K562 (cell line): ENCODE measurements around the gene ZNF92. TPM values are rescaled to one million over a fixed set of nuclear protein-coding genes. Genes with fewer than 3 reads are reported as not detected.

Experiments
- ATAC-seq: fragments of 200-7000 bp; cut with Tn5 transposase; 3 replicates; pipeline ENCODE4 v1.9.1; 2020; ENCODE audit warnings: moderate library complexity
- BruUV-seq: library from RNA; stranded (reverse); fragments of 400-500 nt; replicated peaks from 2 replicates; lab custom pipeline; 2021; lab: Mats Ljungman, UMichigan
- CTCF ChIA-PET: fragments of 300-600 bp; formaldehyde crosslinking; extraction: SDS; loops from one replicate; lab custom pipeline; 2021; ENCODE audit warnings: low intra/inter-chr PET ratio; lab: Yijun Ruan, JAX
- POLR2A ChIA-PET: fragments of 300-600, 350-650 bp; sonication (Branson Sonifier 250); formaldehyde crosslinking; extraction: SDS; loops from one replicate; lab custom pipeline; 2021; ENCODE audit warnings: antibody characterized with exemption, inconsistent platforms; lab: Yijun Ruan, JAX
- DNase-seq, 4 experiments: peaks; one replicate each; pipeline versions ENCODE4 v3.0.0 to v3.0.0-alpha.2; 2011 to 2018; ENCODE audit warnings: low spot score in 3 of 4, mixed read lengths in 3 of 4; ENCODE audit errors: extremely low read depth in 1 of 4
- FAIRE-seq: peaks from 2 replicates; lab custom pipeline; 2011; peaks lifted over from hg19 to GRCh38; lab: Jason Lieb, UNC
- H2AFZ ChIP-seq: 2 replicates; pipeline ENCODE4 v1.6.0; 2011; ENCODE audit warnings: low read depth, low read length, control low read depth, inconsistent platforms
- H3K27ac ChIP-seq: fragments of 200-600 bp; 3 replicates; pipeline ENCODE4 v1.8.0; 2011; ENCODE audit warnings: low read depth, mild to moderate bottlenecking, control low read depth, inconsistent platforms, low read length, moderate library complexity, mixed read lengths; ENCODE audit errors: extremely low read depth
- H3K27me3 ChIP-seq, 2 experiments: fragments of 300-600 bp in 1 of 2; 2 replicates in 1 of 2; 3 replicates in 1 of 2; pipeline versions ENCODE4 v1.6.0 to v1.8.0; 2011; ENCODE audit warnings: inconsistent platforms in 2 of 2, low read length in 2 of 2, mild to moderate bottlenecking in 1 of 2, mixed read lengths in 1 of 2, moderate library complexity in 1 of 2; ENCODE audit not compliant: control insufficient read depth in 2 of 2, insufficient read depth in 2 of 2
- H3K36me3 ChIP-seq: fragments of 300-600 bp; 3 replicates; pipeline ENCODE4 v1.8.0; 2011; ENCODE audit warnings: mild to moderate bottlenecking, low read length, inconsistent platforms; ENCODE audit not compliant: control insufficient read depth, insufficient read depth
- H3K4me1 ChIP-seq, 2 experiments: fragments of 200-600 bp in 1 of 2; replicated peaks in 1 of 2; 2 replicates in 1 of 2; 3 replicates in 1 of 2; pipeline versions ENCODE4 v1.5.1 to v1.8.0; 2011; ENCODE audit warnings: inconsistent platforms in 2 of 2, low read length in 2 of 2, mild to moderate bottlenecking in 1 of 2, mixed read lengths in 1 of 2, moderate library complexity in 1 of 2; ENCODE audit not compliant: control insufficient read depth in 2 of 2, insufficient read depth in 2 of 2
- H3K4me2 ChIP-seq: 2 replicates; pipeline ENCODE4 v1.6.1; 2011; ENCODE audit warnings: low read length, control low read depth, inconsistent platforms, mixed read lengths; ENCODE audit not compliant: insufficient read depth
- H3K4me3 ChIP-seq: fragments of 200-600 bp; sonication (generic), shearing (Covaris generic); 2 replicates; pipeline ENCODE4 v1.5.1; 2016; ENCODE audit warnings: control low read depth, inconsistent platforms
- H3K79me2 ChIP-seq: fragments of 200-600 bp; 3 replicates; pipeline ENCODE4 v1.8.0; 2011; ENCODE audit warnings: low read length, inconsistent platforms; ENCODE audit not compliant: control insufficient read depth, insufficient read depth
- H3K9ac ChIP-seq, 2 experiments: 2 replicates each; pipeline versions ENCODE4 v1.6.0 to v1.6.1; 2011; ENCODE audit warnings: low read depth in 2 of 2, low read length in 2 of 2, control low read depth in 1 of 2, inconsistent platforms in 1 of 2, mild to moderate bottlenecking in 1 of 2, mixed read lengths in 1 of 2; ENCODE audit not compliant: insufficient read depth in 1 of 2
- H3K9me1 ChIP-seq: one replicate; pipeline ENCODE4 v1.6.0; 2011; ENCODE audit warnings: inconsistent platforms, mild to moderate bottlenecking, low read length, moderate library complexity; ENCODE audit not compliant: control insufficient read depth, insufficient read depth
- H3K9me3 ChIP-seq: replicated peaks from 2 replicates; pipeline ENCODE4 v1.5.1; 2011; ENCODE audit warnings: low read depth, low read length, inconsistent platforms; ENCODE audit not compliant: control insufficient read depth, insufficient read depth
- H4K20me1 ChIP-seq: replicated peaks from 2 replicates; pipeline ENCODE4 v1.6.1; 2011; ENCODE audit warnings: low read length, inconsistent platforms, mixed read lengths; ENCODE audit not compliant: control insufficient read depth, insufficient read depth
- CEBPB ChIP-seq: fragments of 450-650 bp; IDR thresholded peaks from 2 replicates; pipeline ENCODE4 v1.6.1; 2016; ENCODE audit warnings: missing genetic modification characterization, missing compliant biosample characterization
- E2F4 ChIP-seq: sonication (generic); formaldehyde crosslinking; IDR thresholded peaks from 2 replicates; pipeline ENCODE4 v1.8.0; 2022; ENCODE audit warnings: mild to moderate bottlenecking, low read depth, missing genetic modification reagents
- GATAD2A ChIP-seq: fragments of 450-650 bp; IDR thresholded peaks from 2 replicates; pipeline ENCODE4 v1.6.1; 2017
- HNRNPH1 ChIP-seq: fragments of 200-400 bp; formaldehyde crosslinking; optimal IDR thresholded peaks from 2 replicates; pipeline ENCODE3; 2017; ENCODE audit warnings: low read depth, mild to moderate bottlenecking, low read length, moderate library complexity
- SMARCB1 ChIP-seq: IDR thresholded peaks from 2 replicates; pipeline ENCODE4 v1.6.1; 2011; ENCODE audit warnings: improper control_type of control experiment, low read depth; ENCODE audit not compliant: insufficient read length
- SMARCC2 ChIP-seq: fragments of 450-650 bp; IDR thresholded peaks from 2 replicates; pipeline ENCODE4 v1.6.1; 2017; ENCODE audit warnings: antibody characterized with exemption, moderate library complexity, mild to moderate bottlenecking, low read depth
- ZNF655 ChIP-seq: fragments of 250-450 bp; sonication (Bioruptor Pico); IDR thresholded peaks from 2 replicates; pipeline ENCODE4 v1.5.0; 2021
- WGBS: fragments of 100-300 bp; shearing (Covaris generic); methylation state at CpG from one replicate; pipeline ENCODE4 v1.1.6; 2016; ENCODE audit warnings: low coverage, mixed read lengths; ENCODE audit not compliant: insufficient coverage; ENCODE audit errors: missing lambda C conversion rate; 5-methylcytosine and 5-hydroxymethylcytosine counted together
- in situ Hi-C: fragments of 300-500 bp; cut with MboI; formaldehyde crosslinking; loops from 4 replicates; pipeline ENCODE4 v1.15.0; 2018; ENCODE audit warnings: inconsistent platforms, mixed read lengths
- intact Hi-C: fragments of 100-400 bp; cut with micrococcal nuclease; formaldehyde crosslinking; loops from 2 replicates; pipeline ENCODE4 v1.14.2; 2022
- polyA plus RNA-seq, 8 experiments: library from polyadenylated mRNA; depleted of rRNA in 4 of 8; stranded (reverse) in 5 of 8; unstranded in 3 of 8; fragments of >200 nt; fragmentation: Nextera tagmentation in 2 of 8; fragmentation: Illumina TruSeq in 1 of 8; extraction: Ambion mirVana in 2 of 8; extraction: Trizol in 1 of 8; gene quantifications; 2 replicates each; pipeline versions ENCODE4 v1.2.1 to v1.2.3, GENCODE V29; 2011 to 2014; ENCODE audit warnings: inconsistent platforms in 1 of 8, missing spikeins in 1 of 8
- total RNA-seq, 7 experiments: library from RNA; depleted of rRNA in 6 of 7; stranded (reverse); fragments of >200 nt in 6 of 7; fragmentation: Illumina TruSeq in 2 of 7; extraction: Trizol in 2 of 7; gene quantifications; 2 replicates each; pipeline versions ENCODE4 v1.2.1 to v1.2.3, GENCODE V29; 2011 to 2021; ENCODE audit warnings: low replicate concordance in 1 of 7

The ZNF92 gene
- total and polyA plus RNA-seq, 9 of the 15 experiments (the other 6 are each of a cell fraction or from before 2014, with no cell fraction given), result 8.9 to 29.4 (median 12.5) TPM

- ATAC-seq, result peak; percentile 41; the same call in 2 of the 3 replicates
- Histone ChIP-seq H3K4me1 (no peaks in the 10 kb centered on the region; a peak in 1 of 5 replicates), H3K9ac (no peak overlapping the region), H4K20me1 (no peaks in the 10 kb centered on the region), H3K79me2 (peaks cover 36% of the 10 kb centered on the region), H3K9me1 (no peaks in the 10 kb centered on the region), H3K27me3 (no peaks in the 10 kb centered on the region), H3K9me3 (no peaks in the 10 kb centered on the region; the same call in 1 of the 2 replicates), H2AFZ (no peak overlapping the region), H3K27ac (no peak overlapping the region), H3K4me2 (no peak overlapping the region), H3K4me3 (no peak overlapping the region), H3K36me3 (peaks cover 51% of the 10 kb centered on the region)
- in situ Hi-C loops, result no loop called here
- ChIA-PET POLR2A (interaction anchor here (0.6 to 2.5 kb wide), 3 partner anchors 15 to 17 kb away, joined by 3 to 10 read pairs (median 4); partner anchors contain the start of gene ZNF92), CTCF (no interaction called here)
- intact Hi-C loops, result no loop called here
- TF ChIP-seq ZNF655 (no peak), HNRNPH1 (no peak), SMARCB1 (no peak), GATAD2A (no peak), SMARCC2 (no peak), E2F4 (no peak), CEBPB (no peak)
- no peak for FAIRE-seq
- 90% methylated on average over 4 of the region's 4 CpGs for WGBS
- BruUV-seq, result no TSS peak
- no peak for DNase-seq
Measured at GRCh38 chr7:65390588-65390987, 16.9 kb downstream of the ZNF92 start.
